Mesangial cell (primary cell): ENCODE results near the gene UGP2. TPM values are rescaled to one million over a fixed set of nuclear protein-coding genes. Genes with fewer than 3 reads are reported as not detected.

ENCODE experiments used
- total RNA-seq: library from RNA; depleted of rRNA; stranded (reverse); fragments of >200 nt; gene quantifications from 2 replicates; pipeline ENCODE4 v1.2.3, GENCODE V29; 2015

UGP2 gene
- 40.3 and 54.8 TPM in 2 replicates for total RNA-seq

GRCh38 chr2:63841254-63842022 lies at the start of gene UGP2:
TSS of gene UGP2 (plus strand) at chr2:63841896. CDS start at chr2:63842186, 290 bp downstream.

Other genes starting within 250 kb of the UGP2 start
- 12.4 TPM in 2 replicates for gene VPS54, start 177.5 kb downstream of the UGP2 start, total RNA-seq